GM21528 (cell line): Measurements from ENCODE around the gene GLI3.

ENCODE experiments used
- ATAC-seq: cut with Tn5 transposase; IDR thresholded peaks from one replicate; pipeline ENCODE4 v1.9.1; 2021; ENCODE audit warnings: mild to moderate bottlenecking, moderate library complexity; ENCODE audit not compliant: unreplicated experiment, low FRiP score

GLI3 gene

GRCh38 chr7:41981046-41982040 is 255.7 kb downstream of the GLI3 start:
- no peak for ATAC-seq

GRCh38 chr7:41979834-41980307 is 257.1 kb downstream of the GLI3 start:
- no peak for ATAC-seq

- ATAC-seq, result no peak
Observed at GRCh38 chr7:41978858-41979257, 258.2 kb downstream of the GLI3 start.

- ATAC-seq, result no peak
Observed at GRCh38 chr7:41977661-41978060, 259.3 kb downstream of the GLI3 start.

- ATAC-seq, result no peak
Observed at GRCh38 chr7:41977151-41977651, 259.8 kb downstream of the GLI3 start.

- no peak for ATAC-seq
Observed at GRCh38 chr7:41976411-41976810, 260.6 kb downstream of the GLI3 start.

- ATAC-seq, result no peak
Observed at GRCh38 chr7:41975849-41976248, 261.2 kb downstream of the GLI3 start.

- ATAC-seq, result no peak
Observed at GRCh38 chr7:41974870-41975557, 262.0 kb downstream of the GLI3 start.

- ATAC-seq, result no peak
Observed at GRCh38 chr7:41973202-41973730, 263.7 kb downstream of the GLI3 start.

- ATAC-seq, result no peak
Observed at GRCh38 chr7:41972776-41973175, 264.2 kb downstream of the GLI3 start.

- no peak for ATAC-seq
Observed at GRCh38 chr7:41972270-41972669, 264.7 kb downstream of the GLI3 start.

- no peak for ATAC-seq
Observed at GRCh38 chr7:41971640-41972187, 265.3 kb downstream of the GLI3 start.

- ATAC-seq, result no peak
Observed at GRCh38 chr7:41970941-41971340, 266.1 kb downstream of the GLI3 start.

GRCh38 chr7:41969561-41970105 is 267.4 kb downstream of the GLI3 start:
- ATAC-seq, result no peak

- no peak for ATAC-seq
Observed at GRCh38 chr7:41967156-41967555, 269.9 kb downstream of the GLI3 start.

- ATAC-seq, result no peak
Observed at GRCh38 chr7:41965951-41966505, 271.0 kb downstream of the GLI3 start.

- ATAC-seq, result no peak
Observed at GRCh38 chr7:41964849-41965745, 271.9 kb downstream of the GLI3 start.

GRCh38 chr7:41964183-41964753 is 272.7 kb downstream of the GLI3 start:
- ATAC-seq, result no peak

GRCh38 chr7:41956705-41957104 is 280.3 kb downstream of the GLI3 start:
- no peak for ATAC-seq
